ENCODE data around the gene CEACAM1.
"Not testable (repeated sequence)": the region's sequence is repeated elsewhere in the genome, so short reads cannot be mapped to it uniquely, and the experiment has no call there.

Gene CEACAM1

GRCh38 chr19:42511340-42511739 is 16.9 kb downstream of the CEACAM1 start:
- DNase-seq (ENCODE audit: low spot score) = no peak

DNA sequence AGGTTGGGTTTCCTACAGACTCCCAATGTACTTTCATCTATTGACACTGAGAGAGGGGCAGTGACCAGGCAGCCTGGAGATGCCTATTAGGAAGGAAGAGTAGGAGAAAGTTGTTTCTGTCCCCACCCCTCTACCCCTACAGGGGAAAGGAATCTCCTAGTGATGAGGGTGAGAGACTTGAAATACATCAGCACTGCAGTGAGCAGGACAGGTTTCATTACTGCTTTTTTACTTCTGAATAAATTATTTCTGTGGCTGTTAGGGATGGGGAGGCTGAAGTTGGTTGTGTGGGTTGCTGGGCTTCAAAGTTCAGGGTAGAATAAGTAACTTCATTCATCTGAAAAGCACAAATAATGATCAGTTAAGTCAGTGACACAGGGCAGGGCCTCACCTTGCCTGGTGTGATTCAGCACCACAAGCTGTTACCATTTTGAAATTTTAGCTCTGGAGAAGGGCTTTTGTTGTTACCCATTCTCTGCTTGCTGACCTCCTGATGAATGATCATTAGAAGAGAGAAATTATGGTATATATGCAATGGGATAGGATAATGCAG is 19.3 kb downstream of the CEACAM1 start:
- DNase-seq (ENCODE audit: low spot score) = no peak

GRCh38 chr19:42505066-42505465 is 23.2 kb downstream of the CEACAM1 start:
- DNase-seq (ENCODE audit: low spot score) = no peak

DNA sequence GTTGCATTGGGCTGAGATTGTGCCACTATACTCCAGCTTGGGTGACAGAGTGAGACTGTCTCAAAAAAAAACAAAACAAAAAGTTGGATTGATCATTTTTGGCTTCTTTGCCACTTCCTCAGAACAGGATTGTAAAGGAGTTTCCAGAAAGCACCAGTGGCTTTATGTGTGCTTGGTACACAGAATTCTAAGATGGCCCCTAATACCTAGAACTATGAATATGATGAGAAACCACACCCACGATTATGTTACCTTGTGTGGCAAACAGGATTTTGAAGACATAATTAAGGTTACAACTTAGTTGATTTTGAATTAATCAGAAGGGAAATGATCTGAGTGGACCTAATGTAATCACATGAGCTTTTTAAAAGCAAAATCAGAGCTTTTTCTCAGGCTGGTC is 26.5 kb downstream of the CEACAM1 start:
- DNase-seq (ENCODE audit: low spot score) = no peak

DNA sequence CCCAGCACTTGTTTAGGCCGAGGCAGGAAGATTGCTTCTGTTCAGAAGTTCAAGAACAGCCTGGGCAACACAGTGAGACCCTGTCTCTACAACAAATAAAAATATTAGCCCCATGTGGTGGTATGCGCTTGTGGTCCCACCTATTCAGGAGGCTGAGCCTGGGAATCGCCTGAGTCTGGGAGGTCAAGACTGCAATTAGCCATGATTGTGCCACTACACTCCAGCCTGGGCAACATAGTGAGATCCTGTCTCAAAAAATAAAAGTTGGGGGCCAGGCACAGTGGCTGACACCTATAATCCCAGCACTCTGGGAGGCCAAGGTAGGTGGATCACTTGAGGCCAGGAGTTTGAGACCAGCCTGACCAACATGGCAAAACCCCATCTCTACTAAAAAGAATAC is 27.0 kb downstream of the CEACAM1 start:
- DNase-seq (ENCODE audit: low spot score) = not testable (repeated sequence)

- DNase-seq (ENCODE audit: low spot score) = no peak
These were observed 30.0 kb downstream of the CEACAM1 start for GRCh38 chr19:42498169-42498757.

GRCh38 chr19:42497492-42498168 is 30.7 kb downstream of the CEACAM1 start:
- peak; percentile 18 for DNase-seq (ENCODE audit: low spot score)

- no peak for DNase-seq (ENCODE audit: low spot score)
These were observed 31.7 kb downstream of the CEACAM1 start for GRCh38 chr19:42496460-42497133.

DNA sequence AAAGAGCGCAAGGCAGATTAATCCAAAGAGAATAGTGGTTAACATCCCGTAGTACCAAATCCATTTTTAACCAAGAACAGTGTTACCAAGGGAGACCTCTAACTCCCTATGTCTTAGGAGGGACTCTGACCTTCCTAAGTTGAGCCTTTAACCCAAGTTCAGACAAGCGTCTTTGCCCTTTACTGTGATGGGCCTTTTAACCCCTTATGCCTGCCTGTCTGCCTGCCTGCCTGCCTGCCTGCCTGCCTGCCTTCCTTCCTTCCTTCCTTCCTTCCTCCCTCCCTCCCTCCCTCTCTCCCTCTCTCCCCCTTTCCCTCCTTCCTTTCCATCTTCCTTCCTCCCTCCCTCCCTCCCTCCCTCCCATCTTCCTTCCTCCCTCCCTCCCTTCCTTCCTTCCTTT is 32.6 kb downstream of the CEACAM1 start:
- no peak for DNase-seq (ENCODE audit: low spot score)

GRCh38 chr19:42494321-42494720 is 34.0 kb downstream of the CEACAM1 start:
- no peak for DNase-seq (ENCODE audit: low spot score)

DNA sequence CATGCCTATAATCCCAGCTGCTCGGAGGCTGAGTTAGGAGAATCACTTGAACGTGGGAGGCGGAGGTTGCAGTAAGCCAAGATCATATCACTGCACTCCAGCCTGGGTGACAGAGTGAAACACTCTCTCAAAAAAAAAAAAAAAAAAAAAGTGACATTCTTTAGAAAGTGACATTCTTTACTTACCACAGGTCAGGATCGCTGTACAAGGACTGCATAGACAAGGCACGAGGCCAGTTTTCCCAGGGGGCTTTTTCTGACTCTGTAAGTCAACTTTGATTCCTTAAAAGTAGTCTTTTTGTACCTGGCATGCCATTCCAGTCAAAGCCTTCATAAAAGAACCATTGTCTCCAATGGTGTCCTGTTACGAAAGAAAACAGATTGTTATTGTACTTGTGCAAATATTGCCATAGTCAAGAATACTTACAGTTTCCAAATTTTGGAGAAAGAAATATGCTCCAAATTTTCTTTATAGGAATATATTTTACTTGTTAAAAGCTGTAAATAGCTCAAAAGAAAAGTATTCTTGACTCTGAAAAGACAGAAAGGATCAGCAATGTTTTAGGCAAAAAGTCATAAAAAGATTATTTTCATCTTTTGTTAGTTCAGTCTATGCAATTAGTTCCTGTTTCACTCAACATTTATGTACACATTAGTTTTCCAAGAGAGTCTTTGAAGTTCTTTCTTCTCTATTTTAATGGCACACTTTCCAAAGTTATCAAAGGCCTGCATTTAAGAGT is 39.3 kb downstream of the CEACAM1 start:
- DNase-seq (ENCODE audit: low spot score) = no peak

GRCh38 chr19:42487798-42488178 is 40.5 kb downstream of the CEACAM1 start:
- DNase-seq (ENCODE audit: low spot score) = no peak

DNA sequence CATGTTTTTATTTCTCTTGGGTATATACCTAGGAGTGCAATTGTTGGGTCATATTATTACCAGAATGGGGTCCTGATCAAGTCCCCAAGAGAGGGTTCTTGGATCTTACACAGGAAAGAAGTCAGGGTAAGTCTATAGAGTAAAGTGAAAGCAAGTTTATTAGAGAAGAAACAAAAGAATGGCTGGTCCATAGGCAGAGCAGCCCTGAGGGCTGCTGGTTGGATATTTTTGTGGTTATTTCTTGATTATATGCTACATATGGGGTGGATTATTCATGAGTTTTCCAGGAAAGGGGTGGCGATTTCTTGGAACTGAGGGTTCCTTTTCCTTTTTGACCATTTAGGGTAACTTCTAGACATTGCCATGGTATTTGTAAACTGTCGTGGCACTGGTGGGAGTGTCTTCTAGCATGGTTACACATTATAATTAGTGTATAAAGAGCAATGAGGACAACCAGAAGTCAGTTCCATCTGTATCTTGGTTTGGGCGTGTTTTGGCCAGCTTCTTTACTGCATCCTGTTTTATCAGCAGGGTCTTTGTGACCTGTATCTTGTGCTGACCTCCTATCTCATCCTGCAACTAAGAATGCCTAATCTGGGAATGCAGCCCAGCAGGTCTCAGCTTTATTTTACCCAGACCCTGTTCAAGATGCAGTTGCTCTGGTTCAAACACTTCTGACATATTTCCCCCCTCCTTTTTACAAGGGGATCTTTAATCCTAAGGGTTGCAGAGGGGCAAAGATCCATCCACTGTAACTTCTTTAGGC is 41.1 kb downstream of the CEACAM1 start:
- no peak for DNase-seq (ENCODE audit: low spot score)

GRCh38 chr19:42485036-42485435 is 43.2 kb downstream of the CEACAM1 start:
- not testable (repeated sequence) for DNase-seq (ENCODE audit: low spot score)

- peak; percentile 48 for DNase-seq (ENCODE audit: low spot score)
These were observed 47.8 kb downstream of the CEACAM1 start for GRCh38 chr19:42480335-42481095.

GRCh38 chr19:42479736-42480135 is 48.5 kb downstream of the CEACAM1 start:
- DNase-seq (ENCODE audit: low spot score) = no peak

- no peak for DNase-seq (ENCODE audit: low spot score)
These were observed 49.4 kb downstream of the CEACAM1 start for GRCh38 chr19:42478765-42479311.

DNA sequence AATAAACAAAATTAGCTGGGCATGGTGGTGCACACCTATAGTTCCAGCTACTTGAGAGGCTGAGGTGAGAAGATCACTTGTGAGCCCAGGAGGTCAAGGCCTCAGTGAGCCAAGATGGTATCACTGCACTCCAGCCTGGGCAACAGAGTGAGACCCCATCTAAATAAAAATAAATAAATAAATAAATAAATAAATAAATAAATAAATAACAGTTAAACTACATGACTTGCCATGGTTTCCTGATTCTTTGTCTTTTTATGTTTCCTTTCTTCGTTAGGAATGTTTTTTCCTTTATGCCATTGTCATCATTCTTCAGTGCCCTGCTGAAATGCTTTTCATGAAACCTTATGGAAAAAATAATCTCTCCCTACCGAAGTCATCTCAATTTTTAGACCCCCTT is 50.3 kb downstream of the CEACAM1 start:
- no peak for DNase-seq (ENCODE audit: low spot score)

GRCh38 chr19:42477117-42477516 is 51.2 kb downstream of the CEACAM1 start:
- DNase-seq (ENCODE audit: low spot score) = no peak

DNA sequence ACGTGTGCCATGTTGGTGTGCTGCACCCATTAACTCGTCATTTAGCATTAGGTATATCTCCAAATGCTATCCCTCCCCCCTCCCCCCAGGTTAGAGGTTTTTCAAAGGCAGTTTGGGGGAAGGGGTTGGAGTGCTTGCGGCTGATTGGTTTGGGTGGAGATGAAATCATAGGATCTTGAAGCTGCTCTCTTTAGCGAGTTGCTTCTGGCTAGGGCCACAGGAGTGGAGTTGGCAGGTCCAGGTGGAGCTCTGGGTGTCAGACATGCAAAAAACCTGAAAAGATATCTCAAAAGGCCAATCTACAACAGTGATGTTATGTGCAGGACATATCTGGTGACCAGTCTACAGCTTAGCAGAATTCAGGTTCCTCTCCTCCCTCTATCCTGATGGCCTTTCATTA is 52.9 kb downstream of the CEACAM1 start:
- DNase-seq (ENCODE audit: low spot score) = no peak

DNA sequence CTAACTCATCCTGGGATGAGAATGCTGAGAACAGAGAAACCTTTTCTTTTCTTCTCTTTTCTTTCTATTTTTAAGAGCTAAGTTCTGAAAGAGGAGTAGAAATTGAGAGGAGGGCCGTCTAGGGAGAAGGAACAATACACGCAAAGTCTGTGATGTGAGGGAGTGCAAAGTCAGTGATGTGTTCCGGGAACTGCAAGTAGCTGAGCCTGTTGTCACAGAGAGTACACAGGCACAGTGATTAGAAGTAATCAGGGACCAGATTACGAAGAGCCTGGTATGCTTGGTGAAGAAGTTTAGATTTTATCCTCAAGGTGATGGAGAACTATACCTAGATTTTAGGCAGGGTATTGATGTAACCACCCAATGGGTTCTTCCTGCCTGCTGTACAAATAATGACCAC is 53.5 kb downstream of the CEACAM1 start:
- DNase-seq (ENCODE audit: low spot score) = peak; percentile 34
